ENCODE data around the gene MCTP1. TPM values are rescaled to one million over a fixed set of nuclear protein-coding genes. Genes with fewer than 3 reads are reported as not detected.

Gene MCTP1
- total RNA-seq, 1 donor from 2014 or later = 12.8 TPM

DNA sequence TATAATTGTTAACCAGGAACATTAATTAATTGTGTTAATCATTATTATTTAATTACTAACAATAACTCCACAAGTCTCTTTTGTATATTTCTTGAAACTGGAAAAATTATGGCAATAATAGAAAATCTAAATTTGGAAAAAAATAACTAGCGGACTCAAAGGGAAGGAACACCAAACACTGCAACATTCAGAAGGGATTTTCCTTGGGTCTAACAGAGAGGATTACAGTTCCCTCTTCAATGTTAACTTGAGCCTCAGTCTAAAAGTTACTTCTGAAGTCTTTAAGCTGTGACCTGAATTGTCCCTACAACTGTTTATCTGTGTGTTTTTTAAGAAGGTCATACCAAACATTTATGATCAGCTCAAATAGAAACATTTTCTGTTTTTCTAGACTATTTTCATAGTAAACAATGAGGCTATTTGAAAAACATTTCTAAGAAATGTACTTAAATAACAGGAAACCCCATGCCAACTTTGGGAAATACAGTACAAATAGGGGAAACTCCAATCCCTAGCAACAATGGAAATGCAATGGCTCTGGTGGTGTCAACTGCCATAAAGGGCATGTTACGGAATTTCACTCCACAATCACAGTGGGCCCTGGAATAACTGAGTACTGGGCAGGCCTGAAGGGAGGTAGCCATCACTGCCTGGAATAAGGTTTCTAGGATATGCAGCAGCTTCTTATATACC, 61.2 kb downstream of the MCTP1 start:
- Histone ChIP-seq H3K36me3 (no peaks in the 10 kb centered on the region), H3K4me3 (no peak overlapping the region), H3K27me3 (no peaks in the 10 kb centered on the region), H3K27ac (no peak overlapping the region), H3K4me1 (no peaks in the 10 kb centered on the region), H3K9me3 (no peaks in the 10 kb centered on the region)
- no peak for DNase-seq (ENCODE audit: extremely low spot score in 2 of 2)
- no peak for TF ChIP-seq POLR2AphosphoS5 (IDR thresholded peaks at IDR 0.05; ENCODE audit: insufficient read depth in 1 of 2, low read depth in 1 of 2)
- TF ChIP-seq, protein P1, sequence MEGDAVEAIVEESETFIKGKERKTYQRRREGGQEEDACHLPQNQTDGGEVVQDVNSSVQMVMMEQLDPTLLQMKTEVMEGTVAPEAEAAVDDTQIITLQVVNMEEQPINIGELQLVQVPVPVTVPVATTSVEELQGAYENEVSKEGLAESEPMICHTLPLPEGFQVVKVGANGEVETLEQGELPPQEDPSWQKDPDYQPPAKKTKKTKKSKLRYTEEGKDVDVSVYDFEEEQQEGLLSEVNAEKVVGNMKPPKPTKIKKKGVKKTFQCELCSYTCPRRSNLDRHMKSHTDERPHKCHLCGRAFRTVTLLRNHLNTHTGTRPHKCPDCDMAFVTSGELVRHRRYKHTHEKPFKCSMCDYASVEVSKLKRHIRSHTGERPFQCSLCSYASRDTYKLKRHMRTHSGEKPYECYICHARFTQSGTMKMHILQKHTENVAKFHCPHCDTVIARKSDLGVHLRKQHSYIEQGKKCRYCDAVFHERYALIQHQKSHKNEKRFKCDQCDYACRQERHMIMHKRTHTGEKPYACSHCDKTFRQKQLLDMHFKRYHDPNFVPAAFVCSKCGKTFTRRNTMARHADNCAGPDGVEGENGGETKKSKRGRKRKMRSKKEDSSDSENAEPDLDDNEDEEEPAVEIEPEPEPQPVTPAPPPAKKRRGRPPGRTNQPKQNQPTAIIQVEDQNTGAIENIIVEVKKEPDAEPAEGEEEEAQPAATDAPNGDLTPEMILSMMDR (IDR thresholded peaks at IDR 0.05) = no peak
- intact Hi-C loops (cut with DNase I) = no loop called here

DNA sequence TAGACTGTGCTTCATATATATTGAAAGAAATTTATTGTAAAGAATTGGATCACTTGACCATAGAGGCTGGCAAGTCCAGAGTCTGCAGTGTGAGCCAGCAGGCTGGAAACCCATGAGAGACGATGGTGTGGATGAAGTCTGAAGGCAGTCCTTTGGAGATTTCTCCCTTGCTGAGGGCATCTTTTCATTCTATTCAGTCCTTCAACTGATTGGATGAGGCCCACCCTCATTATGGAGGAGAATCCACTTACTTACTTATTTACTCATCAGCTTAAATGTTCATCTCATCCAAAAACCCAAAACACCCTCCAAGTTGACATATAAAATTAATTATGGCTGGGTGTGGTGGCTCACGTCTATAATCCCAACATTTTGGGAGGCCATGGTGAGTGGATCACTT, 62.1 kb downstream of the MCTP1 start:
- TF ChIP-seq POLR2A (IDR thresholded peaks at IDR 0.05) = no peak
- TF ChIP-seq, protein P1 (IDR thresholded peaks at IDR 0.05) = no peak
- no peak for TF ChIP-seq POLR2AphosphoS5 (IDR thresholded peaks at IDR 0.05; ENCODE audit: insufficient read depth in 1 of 2, low read depth in 1 of 2)
- H3K4me1 ChIP-seq = no peaks in the 10 kb centered on the region
- no peak overlapping the region for H3K4me3 ChIP-seq
- no peak for DNase-seq (ENCODE audit: extremely low spot score in 2 of 2)
- H3K36me3 ChIP-seq = no peaks in the 10 kb centered on the region
- intact Hi-C loops (cut with DNase I) = no loop called here
- no peaks in the 10 kb centered on the region for H3K27me3 ChIP-seq
- H3K9me3 ChIP-seq = no peaks in the 10 kb centered on the region
- H3K27ac ChIP-seq = no peak overlapping the region

DNA sequence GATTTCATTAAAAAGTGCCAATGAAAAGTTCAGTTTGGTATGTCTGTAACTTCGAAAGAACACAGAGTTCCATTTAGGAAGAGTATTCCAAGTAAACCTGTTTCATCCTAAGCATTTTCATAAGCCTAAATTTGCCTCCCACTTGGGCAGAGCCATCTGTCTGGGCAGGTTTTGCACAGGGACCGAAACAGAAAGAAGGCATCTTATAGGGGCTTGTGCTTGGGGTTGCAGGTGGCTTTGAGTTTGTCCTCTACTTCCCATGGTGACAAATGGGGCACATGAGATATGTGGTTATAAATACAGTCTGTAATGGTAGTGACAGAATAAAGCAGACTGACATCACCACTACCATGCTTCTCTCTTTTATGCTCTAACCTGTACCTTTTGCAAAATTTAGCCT, 63.7 kb downstream of the MCTP1 start:
- Histone ChIP-seq H3K36me3 (no peaks in the 10 kb centered on the region), H3K4me3 (no peak overlapping the region), H3K27ac (no peak overlapping the region), H3K27me3 (no peaks in the 10 kb centered on the region), H3K9me3 (no peaks in the 10 kb centered on the region), H3K4me1 (no peaks in the 10 kb centered on the region)
- DNase-seq (ENCODE audit: extremely low spot score in 2 of 2) = no peak
- TF ChIP-seq POLR2A (IDR thresholded peaks at IDR 0.05) = no peak
- no peak for TF ChIP-seq POLR2AphosphoS5 (IDR thresholded peaks at IDR 0.05; ENCODE audit: insufficient read depth in 1 of 2, low read depth in 1 of 2)
- TF ChIP-seq, protein P1 (IDR thresholded peaks at IDR 0.05) = no peak
- intact Hi-C loops (cut with DNase I) = no loop called here

DNA sequence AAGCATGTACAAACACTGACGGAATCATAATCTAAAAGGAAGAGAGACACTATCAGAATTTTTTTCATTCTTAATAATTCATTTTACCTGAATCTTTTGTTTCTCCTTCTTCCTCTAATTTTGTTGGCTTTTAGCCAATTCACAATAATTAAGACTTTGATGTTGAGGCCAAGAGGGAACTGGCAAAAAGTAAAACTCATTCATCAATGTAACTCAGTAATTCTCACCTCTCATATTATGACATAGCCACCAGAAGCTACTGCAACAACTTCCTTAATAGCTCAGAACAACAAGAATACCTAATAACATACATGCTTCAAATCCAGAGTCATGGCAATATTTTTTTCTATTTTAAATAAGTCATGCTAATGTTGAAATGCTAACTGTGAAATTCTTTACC, 64.5 kb downstream of the MCTP1 start:
- intact Hi-C loops (cut with DNase I) = no loop called here
- no peak for DNase-seq (ENCODE audit: extremely low spot score in 2 of 2)
- H3K4me3 ChIP-seq = no peak overlapping the region
- no peaks in the 10 kb centered on the region for H3K27me3 ChIP-seq
- H3K27ac ChIP-seq = no peak overlapping the region
- no peaks in the 10 kb centered on the region for H3K4me1 ChIP-seq
- no peaks in the 10 kb centered on the region for H3K9me3 ChIP-seq
- H3K36me3 ChIP-seq = no peaks in the 10 kb centered on the region
- no peak for TF ChIP-seq POLR2AphosphoS5 (IDR thresholded peaks at IDR 0.05; ENCODE audit: insufficient read depth in 1 of 2, low read depth in 1 of 2)

DNA sequence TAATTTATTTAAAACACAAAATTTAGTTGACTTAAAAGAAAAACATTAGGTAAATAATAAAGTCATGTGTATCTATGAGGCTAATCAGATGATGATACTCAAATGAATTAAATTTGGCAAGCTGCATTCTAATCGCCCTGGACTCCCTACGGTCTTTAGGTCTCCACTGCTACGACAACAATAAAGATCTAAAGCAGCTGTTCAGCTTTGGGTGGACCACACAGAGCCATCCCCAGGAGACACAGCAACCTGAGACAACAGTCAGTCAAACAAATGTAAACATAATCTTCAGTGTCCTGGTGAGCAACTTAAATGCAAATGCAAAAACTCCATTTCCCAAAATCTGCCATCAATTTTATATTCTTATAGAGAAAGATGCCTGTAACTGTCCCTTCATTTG, 65.5 kb downstream of the MCTP1 start:
- no peaks in the 10 kb centered on the region for H3K9me3 ChIP-seq
- H3K27ac ChIP-seq = no peak overlapping the region
- no peak for DNase-seq (ENCODE audit: extremely low spot score in 2 of 2)
- H3K36me3 ChIP-seq = no peaks in the 10 kb centered on the region
- intact Hi-C loops (cut with DNase I) = no loop called here
- H3K4me1 ChIP-seq = no peaks in the 10 kb centered on the region
- no peak for TF ChIP-seq POLR2AphosphoS5 (IDR thresholded peaks at IDR 0.05; ENCODE audit: insufficient read depth in 1 of 2, low read depth in 1 of 2)
- TF ChIP-seq, protein P1 (IDR thresholded peaks at IDR 0.05) = no peak
- no peak for TF ChIP-seq POLR2A (IDR thresholded peaks at IDR 0.05)
- H3K27me3 ChIP-seq = no peaks in the 10 kb centered on the region
- no peak overlapping the region for H3K4me3 ChIP-seq

Data from vagina (tissue), 2 donors.